Naive thymus-derived CD4-positive, alpha-beta T cell (primary cell): ENCODE results near the gene IRF8. TPM values are rescaled to one million over a fixed set of nuclear protein-coding genes. Genes with fewer than 3 reads are reported as not detected.
"Not testable (repeated sequence)": the region's sequence is repeated elsewhere in the genome, so short reads cannot be mapped to it uniquely, and the experiment has no call there.

Source experiments
- ATAC-seq: fragments of 150-1000 bp; cut with Tn5 transposase; 2 replicates; pipeline ENCODE4 v1.10.0; 2021; ENCODE audit warnings: mild to moderate bottlenecking, moderate library complexity
- CTCF ChIA-PET: fragments of 350-600 bp; sonication (Branson Sonifier 250); formaldehyde crosslinking; loops from one replicate; lab custom pipeline; 2021; ENCODE audit warnings: antibody characterized with exemption; lab: Charles Lee
- POLR2A ChIA-PET: fragments of 350-600 bp; sonication (Branson Sonifier 250); formaldehyde crosslinking; loops from one replicate; lab custom pipeline; 2021; ENCODE audit warnings: antibody characterized with exemption, inconsistent platforms; lab: Charles Lee
- DNase-seq, 9 donors: peaks; one replicate each; pipeline versions ENCODE4 v3.0.0 to v3.0.0-alpha.2; 2020 to 2022; ENCODE audit warnings: mixed read lengths in 1 of 9
- H3K27ac ChIP-seq: one replicate; pipeline ENCODE4 v1.7.0; 2013; ENCODE audit warnings: mild to moderate bottlenecking, low read depth, low read length, moderate library complexity
- H3K27me3 ChIP-seq, 2 donors: one replicate each; pipeline ENCODE4 v1.7.0; 2013; ENCODE audit warnings: low read length in 2 of 2, mild to moderate bottlenecking in 2 of 2, moderate library complexity in 2 of 2; ENCODE audit not compliant: control insufficient read depth in 2 of 2, insufficient read depth in 2 of 2
- H3K36me3 ChIP-seq, 3 experiments: 1 replicate in 2 of 3; 2 replicates in 1 of 3; pipeline ENCODE4 v1.7.0; 2013; ENCODE audit warnings: low read length in 3 of 3, mild to moderate bottlenecking in 3 of 3, moderate library complexity in 1 of 3; ENCODE audit not compliant: insufficient read depth in 3 of 3, control insufficient read depth in 2 of 3
- H3K4me1 ChIP-seq, 2 donors: one replicate each; pipeline ENCODE4 v1.7.0; 2013; ENCODE audit warnings: low read length in 2 of 2, mild to moderate bottlenecking in 2 of 2, moderate library complexity in 1 of 2; ENCODE audit not compliant: control insufficient read depth in 2 of 2, insufficient read depth in 2 of 2
- H3K4me3 ChIP-seq: 2 replicates; pipeline ENCODE4 v1.7.0; 2013; ENCODE audit warnings: mild to moderate bottlenecking, low read length
- H3K9me3 ChIP-seq, 3 experiments: 1 replicate in 2 of 3; 2 replicates in 1 of 3; pipeline ENCODE4 v1.7.0; 2013; ENCODE audit warnings: low read length in 3 of 3; ENCODE audit not compliant: control insufficient read depth in 2 of 3
- H3K27ac Mint-ChIP-seq, 9 donors: one replicate each; pipeline ENCODE4 v1.8.0; 2020 to 2022; ENCODE audit warnings: mixed read lengths in 9 of 9, mild to moderate bottlenecking in 8 of 9, moderate library complexity in 5 of 9, inconsistent platforms in 2 of 9
- H3K27me3 Mint-ChIP-seq, 5 donors: one replicate each; pipeline ENCODE4 v1.8.0; 2021 to 2022; ENCODE audit warnings: mixed read lengths in 5 of 5, mild to moderate bottlenecking in 1 of 5
- H3K36me3 Mint-ChIP-seq, 5 donors: one replicate each; pipeline ENCODE4 v1.8.0; 2020 to 2022; ENCODE audit warnings: mixed read lengths in 5 of 5, mild to moderate bottlenecking in 3 of 5, inconsistent platforms in 1 of 5
- H3K4me1 Mint-ChIP-seq, 7 donors: one replicate each; pipeline ENCODE4 v1.8.0; 2020 to 2022; ENCODE audit warnings: mixed read lengths in 7 of 7, mild to moderate bottlenecking in 3 of 7, inconsistent platforms in 1 of 7
- H3K4me3 Mint-ChIP-seq, 10 donors: one replicate each; pipeline ENCODE4 v1.8.0; 2020 to 2022; ENCODE audit warnings: mild to moderate bottlenecking in 10 of 10, mixed read lengths in 10 of 10, moderate library complexity in 6 of 10, inconsistent platforms in 2 of 10
- H3K9me3 Mint-ChIP-seq, 11 donors: one replicate each; pipeline ENCODE4 v1.8.0; 2020 to 2022; ENCODE audit warnings: mixed read lengths in 11 of 11, mild to moderate bottlenecking in 4 of 11, inconsistent platforms in 1 of 11, moderate library complexity in 1 of 11
- intact Hi-C, 2 donors: fragments of 100-400 bp; cut with micrococcal nuclease; formaldehyde crosslinking; loops; one replicate each; pipeline ENCODE4 v1.15.1; 2023
- polyA plus RNA-seq, 2 donors: library from polyadenylated mRNA; unstranded; fragments of 300-500 nt; fragmentation: Illumina TruSeq; gene quantifications; one replicate each; pipeline ENCODE4 v1.2.3, GENCODE V29; 2021
- total RNA-seq, 6 experiments: library from RNA in 5 of 6; stranded (reverse) in 5 of 6; gene quantifications; 1 replicate in 5 of 6; 2 replicates in 1 of 6; pipeline ENCODE4 v1.2.3 and lab custom pipeline; 2021 to 2026

Gene IRF8
- total and polyA plus RNA-seq, 7 experiments from 2014 or later: 3.5 to 105 (median 6.4) TPM

DNA sequence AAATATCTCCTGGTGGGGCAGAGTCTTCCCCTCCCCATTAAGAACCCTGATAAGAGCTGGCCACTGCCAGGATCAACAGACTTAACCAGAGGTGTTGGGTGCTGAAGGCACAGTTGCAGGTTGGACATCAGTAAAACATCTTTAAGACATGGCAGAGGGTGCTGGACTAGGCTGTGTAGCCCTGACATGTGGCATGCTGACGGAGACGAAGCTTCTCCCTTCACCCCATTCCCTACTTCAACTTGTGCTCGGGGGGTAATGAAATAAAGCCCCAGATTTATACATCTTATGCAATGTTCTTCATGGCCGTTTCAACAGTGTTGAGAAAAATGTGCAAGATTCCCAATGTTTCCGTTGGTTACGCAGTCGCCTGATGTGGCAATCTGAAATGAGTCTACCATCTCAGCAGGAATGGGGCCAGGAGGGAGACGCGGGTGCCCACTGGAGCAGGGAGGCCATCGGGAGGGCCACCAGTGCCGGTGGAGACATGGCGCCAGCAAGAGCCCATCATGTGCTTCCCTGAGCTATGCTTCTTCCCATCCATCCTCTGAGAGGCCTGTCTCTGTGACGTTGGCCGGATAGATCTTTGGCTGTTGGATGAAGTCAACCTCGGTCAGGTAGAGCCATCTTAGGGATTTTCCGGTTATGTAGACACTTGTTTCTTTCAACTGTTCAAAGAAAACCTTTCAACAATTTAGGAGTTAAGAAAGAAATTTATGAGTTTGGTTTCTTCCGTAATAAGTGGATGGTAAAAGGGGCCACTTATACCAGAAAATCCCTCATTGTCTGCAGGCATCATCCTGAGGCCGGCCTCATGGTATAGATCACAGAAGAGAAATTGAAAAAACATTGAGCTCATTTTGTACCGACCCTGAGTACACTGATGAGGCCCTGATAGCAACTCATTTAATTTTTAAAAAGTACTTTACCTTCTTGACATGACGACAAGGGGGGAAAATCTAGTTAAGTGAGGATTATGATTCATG, 6.4 kb downstream of the IRF8 start:
- Histone ChIP-seq H3K36me3 (no peaks in the 10 kb centered on the region), H3K27me3 (no peaks in the 10 kb centered on the region), H3K27ac (no peak overlapping the region), H3K9me3 (no peaks in the 10 kb centered on the region), H3K4me3 (no peak overlapping the region), H3K4me1 (peaks cover 16 to 18% of the 10 kb centered on the region in 2 donors)
- intact Hi-C loops: no loop called here
- H3K4me3 Mint-ChIP-seq: peak overlapping the region in 3 of 10 donors; percentile 27 to 49 (median 45)
- POLR2A ChIA-PET: no interaction called here
- peaks cover 32 to 57% (median 53%) of the 10 kb centered on the region in 7 donors for H3K4me1 Mint-ChIP-seq
- DNase-seq: no peak
- H3K36me3 Mint-ChIP-seq: peaks cover 0 to 37% (median 7%) of the 10 kb centered on the region in 5 donors
- peaks cover 0 to 2% (median 0%) of the 10 kb centered on the region in 11 donors for H3K9me3 Mint-ChIP-seq
- H3K27ac Mint-ChIP-seq: no peak overlapping the region
- ATAC-seq: no peak
- CTCF ChIA-PET: no interaction called here
- H3K27me3 Mint-ChIP-seq: no peaks in the 10 kb centered on the region

GRCh38 chr16:85906349-85906748, 7.4 kb downstream of the IRF8 start:
- H3K36me3 ChIP-seq: no peaks in the 10 kb centered on the region
- POLR2A ChIA-PET: no interaction called here

GRCh38 chr16:85907231-85907630, 8.3 kb downstream of the IRF8 start:
- CTCF ChIA-PET, H3K27me3 Mint-ChIP-seq, intact Hi-C loops, H3K4me3 Mint-ChIP-seq, H3K27me3 ChIP-seq, ATAC-seq, H3K9me3 ChIP-seq, H3K27ac ChIP-seq, DNase-seq, H3K36me3 ChIP-seq, H3K27ac Mint-ChIP-seq, H3K4me3 ChIP-seq, H3K9me3 Mint-ChIP-seq: not testable (repeated sequence)
- Mint-ChIP-seq H3K36me3 (peaks cover 5 to 37% (median 9%) of the 10 kb centered on the region in 5 donors), H3K4me1 (peaks cover 26 to 41% (median 37%) of the 10 kb centered on the region in 7 donors)
- POLR2A ChIA-PET: interaction anchor here (0.6 kb wide), 1 partner anchor 31 kb away, joined by 3 read pairs; no protein-coding TSS in a partner anchor
- H3K4me1 ChIP-seq: peaks cover 14% of the 10 kb centered on the region in 2 donors

More at GRCh38 chr16:85906349-85906748, 7.4 kb downstream of the IRF8 start:
- intact Hi-C loops: no loop called here
- ATAC-seq (no peak), DNase-seq (no peak)
- H3K27me3 Mint-ChIP-seq: no peaks in the 10 kb centered on the region
- peaks cover 0 to 2% (median 0%) of the 10 kb centered on the region in 11 donors for H3K9me3 Mint-ChIP-seq
- Histone ChIP-seq H3K9me3 (no peaks in the 10 kb centered on the region), H3K4me1 (peaks cover 16 to 18% of the 10 kb centered on the region in 2 donors), H3K27ac (no peak overlapping the region), H3K27me3 (no peaks in the 10 kb centered on the region), H3K4me3 (no peak overlapping the region)
- no peak overlapping the region for H3K4me3 Mint-ChIP-seq
- H3K36me3 Mint-ChIP-seq: peaks cover 0 to 37% (median 7%) of the 10 kb centered on the region in 5 donors
- peak overlapping the region in 1 of 9 donors; percentile 59 for H3K27ac Mint-ChIP-seq
- peaks cover 30 to 49% (median 45%) of the 10 kb centered on the region in 7 donors for H3K4me1 Mint-ChIP-seq
- CTCF ChIA-PET: no interaction called here

GRCh38 chr16:85908444-85908843, 9.5 kb downstream of the IRF8 start:
- Mint-ChIP-seq H3K9me3 (peaks cover 0 to 2% (median 0%) of the 10 kb centered on the region in 11 donors), H3K36me3 (peaks cover 5 to 33% (median 11%) of the 10 kb centered on the region in 5 donors), H3K27me3 (no peaks in the 10 kb centered on the region), H3K27ac (peak overlapping the region in 5 of 9 donors; percentile 2 to 43 (median 13)), H3K4me1 (peaks cover 18 to 32% (median 25%) of the 10 kb centered on the region in 7 donors), H3K4me3 (no peak overlapping the region)
- Histone ChIP-seq H3K4me3 (no peak overlapping the region), H3K36me3 (no peaks in the 10 kb centered on the region), H3K9me3 (no peaks in the 10 kb centered on the region), H3K27ac (no peak overlapping the region), H3K27me3 (no peaks in the 10 kb centered on the region), H3K4me1 (peaks cover 1 to 8% of the 10 kb centered on the region in 2 donors)
- CTCF ChIA-PET: no interaction called here
- intact Hi-C loops: no loop called here
- DNase-seq (no peak), ATAC-seq (peak; percentile 45)
- POLR2A ChIA-PET: interaction anchor here (1.0 kb wide), 1 partner anchor 28 kb away, joined by 3 read pairs; no protein-coding TSS in a partner anchor

DNA sequence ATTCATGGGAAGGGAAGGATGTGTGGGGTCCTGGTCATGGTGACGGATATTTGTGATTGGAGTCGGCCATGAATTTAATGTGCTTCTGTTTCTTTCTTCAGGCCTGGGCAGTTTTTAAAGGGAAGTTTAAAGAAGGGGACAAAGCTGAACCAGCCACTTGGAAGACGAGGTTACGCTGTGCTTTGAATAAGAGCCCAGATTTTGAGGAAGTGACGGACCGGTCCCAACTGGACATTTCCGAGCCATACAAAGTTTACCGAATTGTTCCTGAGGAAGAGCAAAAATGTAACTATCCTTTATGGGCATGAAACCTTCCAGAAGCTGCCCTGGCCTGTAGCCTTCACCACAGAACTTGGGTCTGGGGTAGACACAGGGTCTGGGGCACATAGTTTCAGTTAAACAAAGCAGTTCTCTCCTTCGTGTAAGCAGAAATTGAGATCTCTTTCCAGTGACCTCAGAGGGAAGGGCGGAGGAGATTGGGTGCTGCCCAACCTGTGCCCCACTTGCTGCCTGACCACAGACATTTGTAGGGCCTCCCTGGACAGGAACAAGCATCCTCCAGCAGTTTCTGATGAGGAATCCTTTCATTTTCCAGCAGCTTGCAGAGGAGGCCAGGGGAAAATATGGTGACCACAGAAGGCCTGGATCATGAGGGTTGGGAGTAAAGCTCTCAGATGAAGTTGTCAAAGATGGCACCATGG, 10.1 kb downstream of the IRF8 start:
- H3K27me3 Mint-ChIP-seq: no peaks in the 10 kb centered on the region
- Histone ChIP-seq H3K4me1 (peaks cover 0 to 2% of the 10 kb centered on the region in 2 donors), H3K27me3 (no peaks in the 10 kb centered on the region), H3K36me3 (no peaks in the 10 kb centered on the region), H3K27ac (no peak overlapping the region), H3K9me3 (no peaks in the 10 kb centered on the region), H3K4me3 (no peak overlapping the region)
- no peak overlapping the region for H3K4me3 Mint-ChIP-seq
- H3K9me3 Mint-ChIP-seq: peaks cover 0 to under 1% (median 0%) of the 10 kb centered on the region in 11 donors
- intact Hi-C loops: no loop called here
- CTCF ChIA-PET: no interaction called here
- ATAC-seq: peak; percentile 67
- peaks cover 12 to 26% (median 19%) of the 10 kb centered on the region in 7 donors for H3K4me1 Mint-ChIP-seq
- POLR2A ChIA-PET: no interaction called here
- DNase-seq: no peak
- H3K36me3 Mint-ChIP-seq: peaks cover 5 to 33% (median 11%) of the 10 kb centered on the region in 5 donors
- peak overlapping the region in 2 of 9 donors; percentile 26 to 43 for H3K27ac Mint-ChIP-seq

GRCh38 chr16:85909932-85910853, 11.2 kb downstream of the IRF8 start:
- Histone ChIP-seq H3K27ac (no peak overlapping the region), H3K4me3 (no peak overlapping the region), H3K4me1 (no peaks in the 10 kb centered on the region), H3K36me3 (no peaks in the 10 kb centered on the region), H3K27me3 (no peaks in the 10 kb centered on the region), H3K9me3 (no peaks in the 10 kb centered on the region)
- POLR2A ChIA-PET: no interaction called here
- H3K27ac Mint-ChIP-seq: no peak overlapping the region
- H3K9me3 Mint-ChIP-seq: no peaks in the 10 kb centered on the region
- DNase-seq (no peak), ATAC-seq (no peak)
- intact Hi-C loops: no loop called here
- CTCF ChIA-PET: no interaction called here
- no peak overlapping the region for H3K4me3 Mint-ChIP-seq
- peaks cover 5 to 37% (median 11%) of the 10 kb centered on the region in 5 donors for H3K36me3 Mint-ChIP-seq
- no peaks in the 10 kb centered on the region for H3K27me3 Mint-ChIP-seq
- peaks cover 4 to 15% (median 9%) of the 10 kb centered on the region in 7 donors for H3K4me1 Mint-ChIP-seq
